Stimulated activated naive CD8-positive, alpha-beta T cell treated with anti-CD3 and anti-CD28 coated beads, Interleukin-15, Interleukin-2, amounts not matched to agents 100 ng/mL and 50 ng/mL, for 24 hours (primary cell): ENCODE measurements around the gene EFCAB6.

ENCODE experiments used
- H3K27ac Mint-ChIP-seq: one replicate; pipeline ENCODE4 v1.8.0; 2021; ENCODE audit warnings: mild to moderate bottlenecking, mixed read lengths
- H3K27me3 Mint-ChIP-seq: one replicate; pipeline ENCODE4 v1.8.0; 2021; ENCODE audit warnings: mixed read lengths
- H3K36me3 Mint-ChIP-seq: one replicate; pipeline ENCODE4 v1.8.0; 2021; ENCODE audit warnings: low read depth, mixed read lengths
- H3K4me1 Mint-ChIP-seq: one replicate; pipeline ENCODE4 v1.8.0; 2021; ENCODE audit warnings: low read depth, mixed read lengths
- H3K4me3 Mint-ChIP-seq: one replicate; pipeline ENCODE4 v1.8.0; 2021; ENCODE audit warnings: mild to moderate bottlenecking, mixed read lengths
- H3K9me3 Mint-ChIP-seq: one replicate; pipeline ENCODE4 v1.8.0; 2021; ENCODE audit warnings: mixed read lengths

The EFCAB6 gene

DNA sequence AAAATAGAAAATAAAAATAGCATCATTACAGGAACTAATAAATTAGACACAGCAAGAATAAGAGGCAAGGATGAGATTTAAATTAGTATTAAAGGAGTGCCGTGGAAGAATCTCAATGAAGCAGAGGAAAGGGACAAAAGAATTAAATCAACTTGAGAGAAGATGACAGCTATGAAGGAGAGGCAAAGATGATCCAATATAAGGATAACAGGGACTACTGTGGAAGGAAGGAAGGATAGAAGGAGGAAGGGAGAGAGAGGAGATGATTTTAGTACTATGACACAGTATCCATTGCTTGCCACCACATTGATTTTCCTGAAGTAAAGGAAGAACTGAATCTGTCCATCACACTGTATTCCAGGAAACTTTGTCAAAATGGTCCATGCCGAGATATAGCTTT, 98.0 kb downstream of the EFCAB6 start:
- H3K27me3 Mint-ChIP-seq = peaks cover 4% of the 10 kb centered on the region
- H3K36me3 Mint-ChIP-seq = no peaks in the 10 kb centered on the region

DNA sequence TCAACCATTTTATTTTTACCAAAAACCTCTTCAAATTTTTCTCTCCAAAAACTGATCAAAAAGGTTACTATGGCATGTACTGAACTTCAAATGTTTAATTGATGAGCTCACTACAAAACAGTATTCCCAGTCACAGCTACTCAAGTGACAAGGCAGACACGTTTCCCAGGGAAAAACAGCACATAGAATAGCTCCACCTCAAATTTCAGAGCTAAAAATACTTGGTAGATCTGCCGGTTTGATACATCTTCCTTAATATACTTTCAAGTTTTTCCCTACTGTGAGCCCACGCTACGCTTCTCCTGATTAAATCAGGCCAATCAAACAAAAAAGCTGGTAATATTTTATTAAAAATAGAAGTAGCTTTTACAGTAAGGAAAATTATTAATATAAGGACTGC, 100.4 kb downstream of the EFCAB6 start:
- Mint-ChIP-seq H3K9me3 (no peaks in the 10 kb centered on the region), H3K4me3 (no peak overlapping the region), H3K27ac (no peak overlapping the region), H3K36me3 (no peaks in the 10 kb centered on the region), H3K27me3 (peaks cover 16% of the 10 kb centered on the region), H3K4me1 (no peaks in the 10 kb centered on the region)

More for the DNA sequence above, 98.0 kb downstream of the EFCAB6 start:
- H3K27ac Mint-ChIP-seq = no peak overlapping the region
- H3K4me3 Mint-ChIP-seq = no peak overlapping the region
- no peaks in the 10 kb centered on the region for H3K9me3 Mint-ChIP-seq
- no peaks in the 10 kb centered on the region for H3K4me1 Mint-ChIP-seq

DNA sequence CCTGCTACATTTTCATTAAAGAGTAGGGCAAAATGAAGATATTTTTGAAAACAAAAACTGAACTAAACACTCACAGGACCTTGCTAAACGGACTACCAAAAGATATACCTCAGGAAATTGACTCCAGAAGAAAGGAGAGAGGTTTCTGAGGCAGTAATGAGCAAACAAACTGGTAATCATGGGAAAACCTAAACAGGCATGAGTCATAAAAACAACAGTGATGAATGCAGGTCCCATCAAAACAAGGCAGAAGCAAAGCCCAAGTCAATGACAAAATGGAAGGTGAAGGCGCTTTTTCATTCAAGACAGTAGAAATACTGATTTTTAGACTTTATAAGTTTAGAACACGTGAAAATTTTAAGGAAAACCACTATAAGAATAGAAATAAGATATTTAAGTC, 104.5 kb downstream of the EFCAB6 start:
- no peaks in the 10 kb centered on the region for H3K4me1 Mint-ChIP-seq
- peaks cover 7% of the 10 kb centered on the region for H3K36me3 Mint-ChIP-seq
- no peak overlapping the region for H3K4me3 Mint-ChIP-seq
- H3K27me3 Mint-ChIP-seq = peaks cover 12% of the 10 kb centered on the region
- H3K9me3 Mint-ChIP-seq = peaks cover 26% of the 10 kb centered on the region
- H3K27ac Mint-ChIP-seq = no peak overlapping the region

DNA sequence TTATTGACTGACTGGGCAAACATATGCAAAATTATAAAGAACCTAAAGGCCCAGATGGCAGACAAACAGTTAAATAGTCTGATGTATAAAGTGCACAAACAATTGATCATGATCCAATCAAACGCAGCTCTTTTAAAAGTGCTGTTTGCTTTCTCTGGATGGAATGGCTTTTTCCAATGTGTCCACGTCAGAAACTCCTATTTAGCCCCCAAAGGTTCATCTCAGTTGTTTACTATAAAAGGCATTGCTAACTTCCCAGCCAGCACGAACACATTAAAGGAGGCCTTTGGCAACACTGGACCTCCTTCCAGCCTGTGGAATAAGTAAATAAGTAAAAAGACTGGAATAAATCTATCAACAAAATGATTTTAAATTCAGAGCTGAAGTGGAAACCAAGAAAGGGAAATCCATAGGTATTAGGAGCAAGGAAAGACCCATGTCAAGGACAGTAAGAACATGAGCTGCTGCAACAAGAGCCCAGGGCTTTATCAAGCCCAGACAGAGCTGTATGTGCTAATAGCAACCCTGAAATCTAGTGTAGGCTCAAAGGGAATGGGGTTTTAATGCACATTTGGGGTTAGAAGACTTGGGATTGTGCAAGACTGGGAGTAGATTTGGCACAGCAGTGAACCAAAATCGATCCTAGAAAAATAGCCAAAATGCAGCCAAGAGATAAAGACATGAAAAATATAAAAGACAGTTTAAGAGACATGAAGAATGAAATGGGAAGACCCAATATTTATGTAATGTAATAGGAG, 105.4 kb downstream of the EFCAB6 start:
- H3K4me3 Mint-ChIP-seq = no peak overlapping the region
- H3K4me1 Mint-ChIP-seq = no peaks in the 10 kb centered on the region
- H3K36me3 Mint-ChIP-seq = peaks cover 7% of the 10 kb centered on the region
- no peak overlapping the region for H3K27ac Mint-ChIP-seq
- peaks cover 12% of the 10 kb centered on the region for H3K27me3 Mint-ChIP-seq
- peaks cover 28% of the 10 kb centered on the region for H3K9me3 Mint-ChIP-seq

DNA sequence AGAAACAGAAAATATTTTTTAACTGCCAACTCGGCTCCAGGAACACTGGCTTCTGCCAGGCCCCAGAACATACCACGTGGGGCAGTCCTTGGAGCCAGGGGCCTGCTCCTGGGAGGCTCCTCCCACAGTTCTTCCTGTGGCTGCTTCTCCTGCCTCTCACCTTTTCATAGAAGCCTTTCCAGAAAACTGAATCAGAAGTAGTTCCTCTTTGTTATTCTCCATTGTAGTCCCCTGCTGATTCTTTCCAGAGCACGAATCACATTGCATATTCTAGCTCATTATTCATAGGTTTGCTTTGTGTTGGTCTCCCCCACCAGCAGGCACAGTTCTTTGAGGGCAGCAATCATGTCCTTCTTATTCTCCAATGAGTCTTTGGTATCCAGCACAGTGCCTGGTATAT, 106.0 kb downstream of the EFCAB6 start:
- Mint-ChIP-seq H3K27ac (no peak overlapping the region), H3K4me3 (no peak overlapping the region), H3K4me1 (no peaks in the 10 kb centered on the region), H3K36me3 (peaks cover 7% of the 10 kb centered on the region), H3K27me3 (peaks cover 12% of the 10 kb centered on the region), H3K9me3 (peaks cover 28% of the 10 kb centered on the region)

DNA sequence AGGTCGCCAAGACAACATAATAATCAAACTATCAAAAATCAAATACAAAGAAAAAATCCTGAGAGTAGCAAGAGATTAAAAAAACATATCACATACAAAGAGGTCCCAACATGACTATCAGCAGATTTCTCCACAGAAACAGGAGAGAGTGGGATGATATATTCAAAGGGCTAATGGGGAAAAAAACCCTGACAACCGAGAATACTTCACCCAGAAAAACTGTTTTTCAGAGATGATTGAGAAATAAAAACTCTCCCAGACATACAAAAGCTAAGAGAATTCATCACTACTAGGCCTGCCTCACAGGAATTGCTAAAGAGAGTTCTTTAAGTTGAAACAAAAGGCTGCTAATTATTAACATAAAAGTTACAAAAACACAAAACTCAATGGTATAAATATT, 108.1 kb downstream of the EFCAB6 start:
- Mint-ChIP-seq H3K36me3 (peaks cover 7% of the 10 kb centered on the region), H3K27me3 (peaks cover 20% of the 10 kb centered on the region), H3K27ac (no peak overlapping the region), H3K9me3 (peaks cover 28% of the 10 kb centered on the region), H3K4me1 (no peaks in the 10 kb centered on the region), H3K4me3 (no peak overlapping the region)

DNA sequence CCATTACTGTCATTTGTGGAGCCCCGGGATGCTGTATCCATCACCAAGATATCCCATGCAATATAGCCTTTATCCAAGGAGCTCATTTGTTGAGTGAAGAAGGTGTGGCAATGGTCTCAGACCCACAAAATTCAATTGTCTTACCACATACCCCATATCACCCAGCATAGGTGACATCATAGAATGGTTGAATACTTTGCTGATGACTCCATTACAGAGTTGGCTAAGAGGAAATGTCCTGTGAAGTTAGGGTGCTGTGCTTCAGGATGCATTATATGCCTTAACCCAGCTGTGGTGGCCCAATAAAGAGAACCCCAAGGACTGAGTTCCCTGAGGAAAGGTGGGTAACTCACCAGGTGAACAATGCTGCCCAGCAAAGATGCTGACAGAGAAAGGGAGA, 113.7 kb downstream of the EFCAB6 start:
- Mint-ChIP-seq H3K27me3 (peaks cover 16% of the 10 kb centered on the region), H3K9me3 (peaks cover 9% of the 10 kb centered on the region), H3K27ac (no peak overlapping the region), H3K36me3 (no peaks in the 10 kb centered on the region), H3K4me1 (no peaks in the 10 kb centered on the region), H3K4me3 (no peak overlapping the region)

DNA sequence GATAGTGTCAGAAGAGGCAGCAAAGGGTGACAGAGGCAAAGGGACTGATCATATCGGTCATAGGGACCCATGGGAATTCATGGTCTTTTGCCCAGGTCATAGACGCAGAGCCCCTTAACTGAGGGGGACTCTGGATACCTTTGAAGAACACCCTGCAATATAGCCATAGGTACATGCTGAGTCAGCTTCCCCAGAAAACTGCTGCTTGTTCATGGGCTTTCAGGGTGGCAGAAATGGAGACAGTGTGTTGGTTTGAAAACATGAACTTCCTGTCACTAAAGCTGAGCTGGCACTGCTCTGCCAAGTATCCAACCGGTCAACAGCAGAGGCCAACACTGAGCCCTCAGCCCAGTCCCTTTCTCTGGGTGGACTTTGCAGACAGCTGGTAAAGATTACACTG, 114.2 kb downstream of the EFCAB6 start:
- Mint-ChIP-seq H3K27ac (no peak overlapping the region), H3K9me3 (peaks cover 5% of the 10 kb centered on the region)

DNA sequence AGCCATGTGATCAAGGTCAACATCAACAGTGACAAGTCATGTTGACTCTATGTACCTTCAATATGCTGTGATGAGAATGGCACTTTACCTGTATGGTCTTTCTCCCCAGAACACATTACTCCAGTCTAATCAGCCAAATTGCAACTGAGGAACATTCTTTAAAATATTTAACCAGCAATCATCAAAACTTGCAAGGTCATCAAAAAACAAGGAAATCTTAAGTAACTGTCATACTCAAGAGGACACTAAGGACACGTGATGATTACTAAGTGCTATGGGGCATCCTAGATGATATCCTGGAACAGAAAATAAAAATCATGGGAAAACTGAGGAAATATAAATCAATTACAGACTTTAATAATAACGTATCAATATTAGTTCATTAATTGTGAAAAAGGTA, 118.9 kb downstream of the EFCAB6 start:
- no peaks in the 10 kb centered on the region for H3K4me1 Mint-ChIP-seq
- peaks cover 26% of the 10 kb centered on the region for H3K27me3 Mint-ChIP-seq
- H3K27ac Mint-ChIP-seq = no peak overlapping the region
- H3K36me3 Mint-ChIP-seq = no peaks in the 10 kb centered on the region
- H3K4me3 Mint-ChIP-seq = no peak overlapping the region
- H3K9me3 Mint-ChIP-seq = peaks cover 10% of the 10 kb centered on the region

More for the DNA sequence above, 114.2 kb downstream of the EFCAB6 start:
- no peak overlapping the region for H3K4me3 Mint-ChIP-seq
- no peaks in the 10 kb centered on the region for H3K4me1 Mint-ChIP-seq
- H3K27me3 Mint-ChIP-seq = peaks cover 21% of the 10 kb centered on the region
- no peaks in the 10 kb centered on the region for H3K36me3 Mint-ChIP-seq

DNA sequence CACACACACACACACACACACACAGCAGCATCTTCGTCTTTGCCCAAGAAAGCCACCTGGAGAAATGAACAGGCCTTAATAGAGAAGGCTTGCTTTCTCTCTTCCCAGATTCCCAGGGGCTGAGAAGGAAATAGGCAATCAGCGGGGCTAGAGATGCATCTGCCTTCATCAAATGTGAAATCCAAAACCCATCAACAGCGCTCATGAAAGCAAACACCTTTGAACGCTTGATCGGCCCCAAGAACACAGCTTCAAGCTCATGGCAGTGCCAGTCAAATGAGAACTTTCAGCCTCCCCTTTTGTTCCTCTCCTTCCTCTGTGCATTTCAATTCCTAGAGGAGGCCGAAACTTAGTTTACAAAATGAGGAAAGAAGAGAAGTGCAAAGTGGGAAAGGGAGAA, 122.7 kb downstream of the EFCAB6 start:
- H3K4me1 Mint-ChIP-seq = no peaks in the 10 kb centered on the region
- H3K27ac Mint-ChIP-seq = no peak overlapping the region
- H3K9me3 Mint-ChIP-seq = peaks cover 10% of the 10 kb centered on the region
- no peak overlapping the region for H3K4me3 Mint-ChIP-seq
- H3K27me3 Mint-ChIP-seq = peaks cover 18% of the 10 kb centered on the region
- no peaks in the 10 kb centered on the region for H3K36me3 Mint-ChIP-seq

DNA sequence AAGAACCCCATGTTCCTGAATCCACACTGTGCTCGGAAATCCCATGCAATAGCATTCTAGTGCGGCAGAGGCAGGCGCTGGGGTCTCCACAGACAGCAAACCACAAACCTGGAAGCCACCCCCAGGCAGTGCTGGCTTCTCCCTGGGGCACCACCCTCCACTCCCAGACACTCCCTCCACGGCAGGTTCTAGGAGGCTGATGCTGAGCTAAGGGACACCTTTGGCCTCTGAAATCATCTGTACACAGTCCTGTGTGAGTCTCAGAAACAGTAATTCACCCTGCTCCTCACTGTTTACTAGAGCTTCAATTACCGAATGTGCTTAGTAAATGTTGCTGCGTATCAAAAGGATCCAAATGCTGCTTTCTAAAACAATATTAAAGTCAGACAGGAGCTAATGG, 129.3 kb downstream of the EFCAB6 start:
- Mint-ChIP-seq H3K27me3 (no peaks in the 10 kb centered on the region), H3K36me3 (no peaks in the 10 kb centered on the region)

DNA sequence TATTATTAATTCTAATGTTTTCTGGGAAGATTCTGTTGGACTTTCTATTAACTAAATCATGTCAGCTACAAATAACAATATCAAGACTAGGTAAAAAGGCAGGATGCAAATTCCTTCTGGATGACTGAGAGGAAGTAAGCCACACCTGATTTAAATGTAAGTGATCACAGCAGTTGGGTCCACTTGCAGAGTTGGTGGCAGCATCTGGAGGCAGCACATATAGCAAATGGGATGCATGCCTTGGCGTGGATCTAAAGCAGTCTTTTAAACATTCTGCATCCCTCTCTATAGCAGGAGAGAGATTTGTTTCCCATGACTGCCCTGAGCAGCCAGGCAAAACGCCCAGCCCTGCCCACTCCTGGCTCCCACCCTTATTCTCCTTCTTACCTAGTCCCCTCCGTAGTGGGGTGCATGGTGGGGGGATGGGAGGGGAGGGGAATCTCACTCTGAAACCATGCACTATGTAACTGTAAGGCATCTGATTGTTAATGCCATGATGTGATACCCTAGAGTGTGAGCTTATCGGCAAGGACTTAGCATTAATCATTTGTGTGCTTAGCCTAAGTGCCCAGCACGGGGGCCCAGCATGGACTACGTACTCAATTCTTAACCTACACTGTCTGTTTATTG, 130.3 kb downstream of the EFCAB6 start:
- Mint-ChIP-seq H3K9me3 (no peaks in the 10 kb centered on the region), H3K27ac (no peak overlapping the region), H3K4me3 (no peak overlapping the region), H3K4me1 (no peaks in the 10 kb centered on the region), H3K27me3 (no peaks in the 10 kb centered on the region), H3K36me3 (no peaks in the 10 kb centered on the region)

More for the DNA sequence above, 129.3 kb downstream of the EFCAB6 start:
- Mint-ChIP-seq H3K4me3 (no peak overlapping the region), H3K4me1 (no peaks in the 10 kb centered on the region), H3K27ac (no peak overlapping the region), H3K9me3 (no peaks in the 10 kb centered on the region)

DNA sequence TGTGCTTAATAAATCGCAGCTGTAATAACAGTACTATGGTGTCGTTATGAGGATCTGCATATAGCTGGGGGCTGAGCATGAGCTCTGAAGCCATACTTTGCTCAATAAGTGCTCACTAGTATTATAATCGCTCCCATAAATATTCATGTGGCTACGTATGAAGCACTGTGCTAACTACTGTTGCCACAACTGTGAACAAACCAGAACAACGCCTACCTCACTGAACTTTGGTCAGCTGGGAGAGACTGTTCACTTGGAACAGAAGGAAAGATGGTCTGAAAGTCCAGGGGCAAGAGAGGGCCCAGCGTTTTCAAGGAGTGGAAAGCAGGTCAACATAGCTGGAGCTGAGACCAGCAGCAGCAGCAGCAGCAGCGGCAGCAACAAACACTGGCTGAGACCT, 141.6 kb downstream of the EFCAB6 start:
- H3K36me3 Mint-ChIP-seq = no peaks in the 10 kb centered on the region
- no peaks in the 10 kb centered on the region for H3K9me3 Mint-ChIP-seq
- no peak overlapping the region for H3K27ac Mint-ChIP-seq
- peaks cover 8% of the 10 kb centered on the region for H3K27me3 Mint-ChIP-seq
- H3K4me3 Mint-ChIP-seq = no peak overlapping the region
- H3K4me1 Mint-ChIP-seq = no peaks in the 10 kb centered on the region

DNA sequence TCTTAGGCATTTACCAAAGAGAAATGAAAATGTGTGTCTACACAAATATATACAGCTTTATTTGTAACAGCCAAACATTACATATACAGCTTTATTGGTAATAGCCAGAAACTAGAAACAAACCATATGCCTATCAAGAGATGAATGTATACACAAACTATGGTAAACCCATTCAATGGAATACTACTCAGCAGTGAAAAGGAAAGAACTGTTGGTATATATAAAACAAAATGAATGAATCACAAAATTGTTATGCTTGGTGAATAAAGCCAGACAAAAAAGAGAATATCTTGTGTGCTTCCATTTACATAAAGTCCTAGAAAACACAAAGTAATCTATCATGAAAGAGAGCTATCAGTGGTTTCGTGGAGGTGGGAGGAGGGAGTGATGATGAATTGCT, 142.9 kb downstream of the EFCAB6 start:
- no peaks in the 10 kb centered on the region for H3K4me1 Mint-ChIP-seq
- no peaks in the 10 kb centered on the region for H3K36me3 Mint-ChIP-seq
- H3K9me3 Mint-ChIP-seq = no peaks in the 10 kb centered on the region
- H3K27ac Mint-ChIP-seq = no peak overlapping the region
- H3K4me3 Mint-ChIP-seq = no peak overlapping the region
- H3K27me3 Mint-ChIP-seq = peaks cover 8% of the 10 kb centered on the region

DNA sequence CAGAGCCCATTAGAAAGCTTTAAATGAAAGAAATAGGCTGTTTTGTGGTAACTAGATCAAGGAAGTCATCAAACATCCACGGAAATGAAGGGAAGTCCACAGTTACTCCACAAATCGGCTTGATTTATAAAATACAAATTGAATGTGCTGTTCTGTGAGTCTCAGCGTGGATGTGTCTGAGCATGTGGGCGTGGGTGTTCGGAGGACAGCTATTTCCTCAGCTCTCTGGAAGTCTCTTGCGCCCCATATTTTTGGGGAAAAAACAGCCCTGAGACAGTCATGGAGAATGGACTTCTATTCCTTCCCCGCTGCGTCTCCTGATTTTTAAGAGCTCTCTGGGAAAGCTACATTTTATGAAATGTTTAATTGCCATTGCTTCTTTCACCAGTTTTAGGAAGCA, 144.4 kb downstream of the EFCAB6 start:
- Mint-ChIP-seq H3K9me3 (no peaks in the 10 kb centered on the region), H3K36me3 (no peaks in the 10 kb centered on the region), H3K4me1 (no peaks in the 10 kb centered on the region), H3K4me3 (no peak overlapping the region), H3K27ac (no peak overlapping the region), H3K27me3 (peaks cover 8% of the 10 kb centered on the region)

DNA sequence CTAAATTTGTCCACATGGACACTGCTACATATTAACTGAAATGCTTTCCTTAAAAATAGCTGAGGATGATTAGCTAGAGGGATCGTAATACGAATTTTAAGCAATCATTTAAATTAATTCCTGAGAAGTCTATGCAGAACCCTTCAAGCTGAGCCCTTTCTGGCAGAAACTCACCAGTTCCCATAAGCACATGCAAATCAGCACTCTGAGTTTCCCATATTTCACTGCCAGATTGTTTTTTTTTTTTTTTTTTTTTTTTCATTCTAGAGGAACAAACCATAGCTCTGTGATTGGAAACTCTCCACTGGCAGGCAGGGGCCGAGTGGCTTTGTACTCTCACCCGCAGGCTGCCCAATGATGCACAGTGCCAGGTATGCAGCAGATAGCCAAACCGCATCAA, 145.6 kb downstream of the EFCAB6 start:
- H3K36me3 Mint-ChIP-seq = no peaks in the 10 kb centered on the region
- no peaks in the 10 kb centered on the region for H3K4me1 Mint-ChIP-seq
- H3K9me3 Mint-ChIP-seq = no peaks in the 10 kb centered on the region
- H3K4me3 Mint-ChIP-seq = no peak overlapping the region
- H3K27me3 Mint-ChIP-seq = peaks cover 3% of the 10 kb centered on the region
- H3K27ac Mint-ChIP-seq = no peak overlapping the region
